ENCODE measurements around the gene CELSR1.

CELSR1 gene

DNA sequence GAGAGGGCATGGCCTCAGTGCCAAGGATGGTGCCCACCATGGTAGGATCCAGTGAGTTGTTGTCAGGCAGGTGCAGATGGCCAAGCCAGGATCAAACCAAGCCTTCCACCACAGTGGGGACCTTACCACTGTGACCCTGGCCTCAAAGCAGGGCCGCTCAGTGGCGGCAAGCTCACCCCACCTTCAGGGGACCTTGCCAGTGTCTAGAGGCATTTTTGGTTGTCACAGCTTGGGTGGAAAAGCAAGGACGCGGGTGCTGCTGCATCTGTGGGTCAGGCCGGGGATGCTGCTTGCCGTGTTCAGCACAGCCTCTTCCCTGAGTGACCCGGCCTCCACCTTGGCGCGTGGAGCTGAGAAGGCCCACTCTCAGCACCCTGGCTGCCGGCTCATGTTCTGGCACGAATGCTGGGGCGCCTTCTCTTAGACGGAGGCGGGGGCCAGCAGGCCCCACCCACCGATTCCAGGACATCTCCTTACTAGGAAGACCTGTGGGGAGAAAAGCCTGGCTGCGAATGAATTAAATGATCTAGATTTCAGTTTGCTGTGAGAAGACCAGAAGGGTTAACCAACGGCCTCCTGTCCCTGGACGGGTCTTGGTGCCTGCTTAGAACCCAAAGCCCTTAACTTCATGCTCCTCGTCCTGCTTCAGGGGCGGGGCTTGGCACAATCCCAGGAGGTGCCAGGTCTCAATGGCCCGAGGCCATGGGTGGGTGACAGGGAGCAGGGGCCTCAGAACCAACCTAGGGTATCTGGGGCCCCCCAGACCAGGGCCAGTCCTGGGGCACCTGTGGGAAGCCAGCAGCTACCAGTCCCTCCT lies 183.0 kb downstream of the CELSR1 start:
- TF ChIP-seq EZH2 (optimal IDR thresholded peaks at IDR 0.05; ENCODE audit: low read depth, low read length) (no peak), EZH2phosphoT487 (IDR thresholded peaks at IDR 0.05; ENCODE audit: low read length) (no peak)
- TF ChIP-seq, protein P1, sequence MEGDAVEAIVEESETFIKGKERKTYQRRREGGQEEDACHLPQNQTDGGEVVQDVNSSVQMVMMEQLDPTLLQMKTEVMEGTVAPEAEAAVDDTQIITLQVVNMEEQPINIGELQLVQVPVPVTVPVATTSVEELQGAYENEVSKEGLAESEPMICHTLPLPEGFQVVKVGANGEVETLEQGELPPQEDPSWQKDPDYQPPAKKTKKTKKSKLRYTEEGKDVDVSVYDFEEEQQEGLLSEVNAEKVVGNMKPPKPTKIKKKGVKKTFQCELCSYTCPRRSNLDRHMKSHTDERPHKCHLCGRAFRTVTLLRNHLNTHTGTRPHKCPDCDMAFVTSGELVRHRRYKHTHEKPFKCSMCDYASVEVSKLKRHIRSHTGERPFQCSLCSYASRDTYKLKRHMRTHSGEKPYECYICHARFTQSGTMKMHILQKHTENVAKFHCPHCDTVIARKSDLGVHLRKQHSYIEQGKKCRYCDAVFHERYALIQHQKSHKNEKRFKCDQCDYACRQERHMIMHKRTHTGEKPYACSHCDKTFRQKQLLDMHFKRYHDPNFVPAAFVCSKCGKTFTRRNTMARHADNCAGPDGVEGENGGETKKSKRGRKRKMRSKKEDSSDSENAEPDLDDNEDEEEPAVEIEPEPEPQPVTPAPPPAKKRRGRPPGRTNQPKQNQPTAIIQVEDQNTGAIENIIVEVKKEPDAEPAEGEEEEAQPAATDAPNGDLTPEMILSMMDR (IDR thresholded peaks at IDR 0.05; ENCODE audit: low read length) = no peak
- H3K9ac ChIP-seq (ENCODE audit: low read length) = no peak overlapping the region
- no peaks in the 10 kb centered on the region for H3F3A ChIP-seq (ENCODE audit: insufficient read depth, low read length)
- H3K4me1 ChIP-seq (ENCODE audit: low read length) = no peaks in the 10 kb centered on the region
- H3K27me3 ChIP-seq (replicated peaks; ENCODE audit: insufficient read depth, low read length) = no peaks in the 10 kb centered on the region
- no peaks in the 10 kb centered on the region; the same call in 1 of the 2 replicates for H3K79me2 ChIP-seq (ENCODE audit: low read length)
- H3K9me3 ChIP-seq (replicated peaks; ENCODE audit: insufficient read depth, low read length) = no peaks in the 10 kb centered on the region
- H2AFZ ChIP-seq (ENCODE audit: low read length) = no peak overlapping the region
- no peaks in the 10 kb centered on the region; the same call in 1 of the 2 replicates for H4K20me1 ChIP-seq (ENCODE audit: insufficient read depth, low read length)
- no peaks in the 10 kb centered on the region for H3K9me2 ChIP-seq (replicated peaks; ENCODE audit: insufficient read depth, low read length)
- H3K36me3 ChIP-seq (replicated peaks; ENCODE audit: insufficient read depth, low read length) = peaks cover 4% of the 10 kb centered on the region; the same call in 1 of the 2 replicates
- H3K4me2 ChIP-seq (ENCODE audit: low read depth, low read length) = no peak overlapping the region
- H3K4me3 ChIP-seq (ENCODE audit: low read length) = no peak overlapping the region
- no peak overlapping the region for H3K27ac ChIP-seq (ENCODE audit: low read length)
- no peak for DNase-seq

DNA sequence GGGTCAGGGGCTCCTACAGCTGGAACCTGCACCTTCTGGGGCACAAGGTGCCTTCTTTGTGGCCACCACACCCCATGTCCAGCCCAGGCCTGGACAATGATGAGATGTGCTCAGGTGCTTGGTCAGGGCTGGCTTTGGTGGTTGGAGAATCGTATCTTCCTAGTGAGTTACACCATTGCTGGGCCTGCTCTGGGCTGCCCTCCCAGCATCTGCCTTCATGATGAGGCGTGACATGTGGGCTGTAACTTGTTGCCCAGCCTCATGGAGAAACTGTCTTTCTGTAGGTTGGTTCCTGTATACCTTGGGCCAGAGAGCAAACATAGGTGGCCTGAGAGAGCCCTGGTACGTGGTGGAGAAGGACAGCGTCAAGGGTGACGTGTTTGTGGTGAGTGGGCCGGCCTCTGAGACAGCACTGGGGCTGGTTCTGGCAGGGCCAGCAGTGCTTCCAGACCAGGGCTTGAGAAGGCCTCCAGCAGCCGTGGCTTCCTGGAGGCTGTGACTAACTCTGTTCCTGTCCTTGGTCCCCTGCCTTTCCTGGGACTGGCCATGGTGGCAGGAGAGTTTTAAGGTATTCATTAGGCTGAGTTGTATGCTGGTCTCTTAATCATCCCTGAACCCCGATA lies 183.8 kb downstream of the CELSR1 start:
- no peak for DNase-seq
- Histone ChIP-seq H3K9me3 (replicated peaks; ENCODE audit: insufficient read depth, low read length) (no peaks in the 10 kb centered on the region), H2AFZ (ENCODE audit: low read length) (no peak overlapping the region), H3K4me1 (ENCODE audit: low read length) (no peaks in the 10 kb centered on the region), H3K9me2 (replicated peaks; ENCODE audit: insufficient read depth, low read length) (no peaks in the 10 kb centered on the region), H3K9ac (ENCODE audit: low read length) (no peak overlapping the region), H3F3A (ENCODE audit: insufficient read depth, low read length) (no peaks in the 10 kb centered on the region), H3K36me3 (replicated peaks; ENCODE audit: insufficient read depth, low read length) (peaks cover 4% of the 10 kb centered on the region; the same call in 1 of the 2 replicates), H3K27ac (ENCODE audit: low read length) (no peak overlapping the region), H3K4me3 (ENCODE audit: low read length) (no peak overlapping the region), H3K4me2 (ENCODE audit: low read depth, low read length) (no peak overlapping the region), H4K20me1 (ENCODE audit: insufficient read depth, low read length) (no peaks in the 10 kb centered on the region; the same call in 1 of the 2 replicates), H3K79me2 (ENCODE audit: low read length) (no peaks in the 10 kb centered on the region; the same call in 1 of the 2 replicates), H3K27me3 (replicated peaks; ENCODE audit: insufficient read depth, low read length) (no peaks in the 10 kb centered on the region)
- TF ChIP-seq EZH2 (optimal IDR thresholded peaks at IDR 0.05; ENCODE audit: low read depth, low read length) (no peak), EZH2phosphoT487 (IDR thresholded peaks at IDR 0.05; ENCODE audit: low read length) (no peak)
- TF ChIP-seq, protein P1 (IDR thresholded peaks at IDR 0.05; ENCODE audit: low read length) = no peak

DNA sequence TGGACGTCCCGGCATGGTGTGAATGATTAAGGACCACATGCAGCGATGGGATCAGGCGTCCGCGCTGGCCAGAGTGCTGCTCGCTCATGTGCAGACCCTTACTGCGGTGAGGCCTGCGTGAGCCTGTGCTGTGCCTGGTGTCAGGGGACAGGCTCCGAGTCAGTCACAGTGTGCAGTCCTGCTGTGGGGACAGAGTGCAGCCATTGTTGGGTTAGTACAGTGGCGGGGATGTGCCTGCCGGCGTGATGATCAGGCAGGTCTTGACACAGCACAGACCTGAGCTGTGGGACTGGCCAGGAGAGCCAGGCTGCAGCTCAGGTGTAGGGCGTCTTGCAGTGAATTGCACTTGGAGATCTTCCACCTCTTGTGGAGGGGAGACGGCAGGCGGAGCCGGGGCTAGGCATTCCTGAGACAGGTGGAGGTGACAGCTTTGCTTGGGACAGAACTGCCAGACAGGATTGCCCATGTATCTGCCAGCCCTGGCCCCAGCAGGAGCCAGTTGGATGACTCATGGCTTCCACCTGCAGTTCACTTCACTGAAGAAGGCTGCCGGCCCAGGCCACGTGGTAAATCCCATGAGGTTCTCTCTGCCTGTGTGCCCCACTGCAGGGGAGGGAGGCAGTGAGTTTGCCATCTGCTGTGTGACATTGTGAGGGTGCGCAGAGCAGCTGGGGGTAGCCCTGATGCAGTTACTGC lies 184.6 kb downstream of the CELSR1 start:
- peaks cover 5% of the 10 kb centered on the region; the same call in 1 of the 2 replicates for H3K79me2 ChIP-seq (ENCODE audit: low read length)
- H3K9ac ChIP-seq (ENCODE audit: low read length) = no peak overlapping the region
- no peaks in the 10 kb centered on the region for H3K27me3 ChIP-seq (replicated peaks; ENCODE audit: insufficient read depth, low read length)
- no peak overlapping the region for H3K27ac ChIP-seq (ENCODE audit: low read length)
- H3K36me3 ChIP-seq (replicated peaks; ENCODE audit: insufficient read depth, low read length) = peaks cover 4% of the 10 kb centered on the region; the same call in 1 of the 2 replicates
- H3K9me3 ChIP-seq (replicated peaks; ENCODE audit: insufficient read depth, low read length) = no peaks in the 10 kb centered on the region
- no peak overlapping the region for H3K4me2 ChIP-seq (ENCODE audit: low read depth, low read length)
- TF ChIP-seq, protein P1 (IDR thresholded peaks at IDR 0.05; ENCODE audit: low read length) = no peak
- TF ChIP-seq EZH2 (optimal IDR thresholded peaks at IDR 0.05; ENCODE audit: low read depth, low read length) = no peak
- no peak for TF ChIP-seq EZH2phosphoT487 (IDR thresholded peaks at IDR 0.05; ENCODE audit: low read length)
- no peak for DNase-seq
- H3K9me2 ChIP-seq (replicated peaks; ENCODE audit: insufficient read depth, low read length) = no peaks in the 10 kb centered on the region
- no peaks in the 10 kb centered on the region for H3F3A ChIP-seq (ENCODE audit: insufficient read depth, low read length)
- H3K4me1 ChIP-seq (ENCODE audit: low read length) = no peaks in the 10 kb centered on the region
- H2AFZ ChIP-seq (ENCODE audit: low read length) = no peak overlapping the region
- no peaks in the 10 kb centered on the region; the same call in 1 of the 2 replicates for H4K20me1 ChIP-seq (ENCODE audit: insufficient read depth, low read length)
- no peak overlapping the region for H3K4me3 ChIP-seq (ENCODE audit: low read length)
